H9 (cell line): ENCODE results near the gene ASB5. TPM values are rescaled to one million over a fixed set of nuclear protein-coding genes. Genes with fewer than 3 reads are reported as not detected.

Experiments used
- DNase-seq: peaks from one replicate; pipeline ENCODE4 v3.0.0-alpha.2; 2017
- H2AFZ ChIP-seq: one replicate; pipeline ENCODE4 v1.6.1; 2013; ENCODE audit warnings: mild to moderate bottlenecking, low read length, control low read depth, moderate library complexity
- H2AK5ac ChIP-seq: 2 replicates; pipeline ENCODE4 v1.6.1; 2013; ENCODE audit warnings: low read length, control low read depth, mixed read lengths; ENCODE audit not compliant: insufficient read length
- H2BK120ac ChIP-seq: one replicate; pipeline ENCODE4 v1.6.1; 2013; ENCODE audit warnings: low read depth, mild to moderate bottlenecking, low read length, control low read depth, inconsistent platforms; ENCODE audit not compliant: poor library complexity, severe bottlenecking
- H2BK12ac ChIP-seq: 2 replicates; pipeline ENCODE4 v1.6.1; 2013; ENCODE audit warnings: low read length, control low read depth, mixed read lengths, low read depth; ENCODE audit not compliant: insufficient read length
- H2BK15ac ChIP-seq: 2 replicates; pipeline ENCODE4 v1.6.1; 2013; ENCODE audit warnings: low read depth, low read length, control low read depth
- H2BK20ac ChIP-seq: one replicate; pipeline ENCODE4 v1.6.1; 2013; ENCODE audit warnings: low read depth, mild to moderate bottlenecking, low read length, control low read depth, inconsistent platforms; ENCODE audit not compliant: poor library complexity, severe bottlenecking
- H2BK5ac ChIP-seq: 2 replicates; pipeline ENCODE4 v1.6.1; 2013; ENCODE audit warnings: low read length, control low read depth, mixed read lengths; ENCODE audit not compliant: insufficient read length
- H3K14ac ChIP-seq: 2 replicates; pipeline ENCODE4 v1.6.1; 2013; ENCODE audit warnings: low read length, control low read depth; ENCODE audit not compliant: insufficient read depth
- H3K18ac ChIP-seq: 2 replicates; pipeline ENCODE4 v1.6.1; 2013; ENCODE audit warnings: low read depth, mild to moderate bottlenecking, mixed read lengths, low read length, control low read depth; ENCODE audit not compliant: insufficient read length
- H3K23ac ChIP-seq: 2 replicates; pipeline ENCODE4 v1.6.1; 2013; ENCODE audit warnings: low read length, control low read depth, mixed read lengths, low read depth; ENCODE audit not compliant: insufficient read length
- H3K23me2 ChIP-seq: 2 replicates; pipeline ENCODE4 v1.6.1; 2013; ENCODE audit warnings: low read depth, mild to moderate bottlenecking, mixed read lengths, low read length, control low read depth; ENCODE audit not compliant: insufficient read length, poor library complexity, severe bottlenecking
- H3K27ac ChIP-seq: 2 replicates; pipeline ENCODE4 v1.5.1; 2013; ENCODE audit warnings: low read length, control low read depth, mixed read lengths, low read depth; ENCODE audit not compliant: insufficient read length
- H3K27me3 ChIP-seq: 2 replicates; pipeline ENCODE4 v1.6.1; 2013; ENCODE audit warnings: low read length, control low read depth, inconsistent platforms; ENCODE audit not compliant: insufficient read depth
- H3K4ac ChIP-seq: 2 replicates; pipeline ENCODE4 v1.6.1; 2013; ENCODE audit warnings: low read depth, mild to moderate bottlenecking, control low read depth, inconsistent platforms, low read length, moderate library complexity
- H3K4me1 ChIP-seq: 2 replicates; pipeline ENCODE4 v1.6.1; 2013; ENCODE audit warnings: low read length, control low read depth, inconsistent platforms; ENCODE audit not compliant: insufficient read depth
- H3K4me2 ChIP-seq: 2 replicates; pipeline ENCODE4 v1.6.1; 2013; ENCODE audit warnings: low read length, control low read depth, mixed read lengths; ENCODE audit not compliant: insufficient read length, insufficient read depth
- H3K56ac ChIP-seq: 2 replicates; pipeline ENCODE4 v1.6.1; 2013; ENCODE audit warnings: low read depth, mild to moderate bottlenecking, mixed read lengths, low read length, control low read depth; ENCODE audit not compliant: insufficient read length
- H3K79me1 ChIP-seq: 2 replicates; pipeline ENCODE4 v1.6.1; 2013; ENCODE audit warnings: low read depth, mild to moderate bottlenecking, moderate library complexity, low read length, control low read depth, inconsistent platforms; ENCODE audit not compliant: insufficient read depth, poor library complexity, severe bottlenecking
- H3K79me2 ChIP-seq: 2 replicates; pipeline ENCODE4 v1.6.1; 2013; ENCODE audit warnings: low read length, control low read depth, inconsistent platforms; ENCODE audit not compliant: insufficient read depth
- H3K9ac ChIP-seq: 2 replicates; pipeline ENCODE4 v1.6.1; 2013; ENCODE audit warnings: low read length, control low read depth, mixed read lengths; ENCODE audit not compliant: insufficient read length; ENCODE audit errors: extremely low read depth
- H3K9me3 ChIP-seq: one replicate; pipeline ENCODE4 v1.6.1; 2013; ENCODE audit warnings: low read depth, low read length, inconsistent platforms; ENCODE audit not compliant: control insufficient read depth
- H3T11ph ChIP-seq: one replicate; pipeline ENCODE4 v1.6.1; 2013; ENCODE audit warnings: mild to moderate bottlenecking, low read length, control low read depth, inconsistent platforms
- H4K20me1 ChIP-seq: one replicate; pipeline ENCODE4 v1.6.1; 2013; ENCODE audit not compliant: control insufficient read depth, insufficient read length, insufficient read depth
- H4K5ac ChIP-seq: 2 replicates; pipeline ENCODE4 v1.6.1; 2013; ENCODE audit warnings: low read depth, mild to moderate bottlenecking, mixed read lengths, low read length, control low read depth; ENCODE audit not compliant: insufficient read length
- H4K8ac ChIP-seq: replicated peaks from 2 replicates; pipeline ENCODE4 v1.6.1; 2013; ENCODE audit warnings: low read length, control low read depth, mixed read lengths, low read depth; ENCODE audit not compliant: insufficient read length
- H4K91ac ChIP-seq: 2 replicates; pipeline ENCODE4 v1.6.1; 2013; ENCODE audit warnings: low read depth, mild to moderate bottlenecking, moderate library complexity, mixed read lengths, low read length, control low read depth; ENCODE audit not compliant: insufficient read length
- H3K27ac Mint-ChIP-seq, 3 experiments: 2 replicates in 2 of 3; 3 replicates in 1 of 3; pipeline ENCODE4 v1.8.0; 2020 to 2021; ENCODE audit warnings: mixed read lengths in 3 of 3, mild to moderate bottlenecking in 1 of 3, moderate library complexity in 1 of 3
- H3K27me3 Mint-ChIP-seq: 2 replicates; pipeline ENCODE4 v1.8.0; 2021; ENCODE audit warnings: low read depth, mild to moderate bottlenecking, moderate library complexity, mixed read lengths
- H3K36me3 Mint-ChIP-seq, 3 experiments: 2 replicates in 2 of 3; 3 replicates in 1 of 3; pipeline ENCODE4 v1.8.0; 2020 to 2021; ENCODE audit warnings: low read depth in 3 of 3, mixed read lengths in 3 of 3; ENCODE audit not compliant: insufficient read depth in 1 of 3
- H3K4me1 Mint-ChIP-seq, 2 experiments: 2 replicates each; pipeline ENCODE4 v1.8.0; 2020; ENCODE audit warnings: mixed read lengths in 2 of 2
- H3K4me3 Mint-ChIP-seq, 2 experiments: 2 replicates in 1 of 2; 3 replicates in 1 of 2; pipeline ENCODE4 v1.8.0; 2020 to 2021; ENCODE audit warnings: mild to moderate bottlenecking in 2 of 2, mixed read lengths in 2 of 2, moderate library complexity in 1 of 2
- H3K9me3 Mint-ChIP-seq, 2 experiments: 2 replicates in 1 of 2; 3 replicates in 1 of 2; pipeline ENCODE4 v1.8.0; 2020; ENCODE audit warnings: mild to moderate bottlenecking in 2 of 2, mixed read lengths in 2 of 2, moderate library complexity in 1 of 2
- CTCF ChIP-seq: fragments of 200-600 bp; sonication (generic); conservative IDR thresholded peaks from 3 replicates; pipeline ENCODE4 v1.8.0; 2021; ENCODE audit warnings: antibody characterized with exemption, mild to moderate bottlenecking
- WGBS: extraction: QIAGEN DNeasy Blood & Tissue Kit; methylation state at CpG from one replicate; pipeline ENCODE4 v1.1.7; 2013; ENCODE audit warnings: missing lambda C conversion rate, low lambda C conversion rate, mixed read lengths; ENCODE audit not compliant: insufficient read length; ENCODE audit errors: extremely low coverage; 5-methylcytosine and 5-hydroxymethylcytosine counted together
- total RNA-seq: library from RNA; stranded (reverse); gene quantifications from 2 replicates; pipeline ENCODE4 v1.2.1, GENCODE V29; 2021

Gene ASB5
- total RNA-seq, 1 experiment from 2014 or later = not detected

DNA sequence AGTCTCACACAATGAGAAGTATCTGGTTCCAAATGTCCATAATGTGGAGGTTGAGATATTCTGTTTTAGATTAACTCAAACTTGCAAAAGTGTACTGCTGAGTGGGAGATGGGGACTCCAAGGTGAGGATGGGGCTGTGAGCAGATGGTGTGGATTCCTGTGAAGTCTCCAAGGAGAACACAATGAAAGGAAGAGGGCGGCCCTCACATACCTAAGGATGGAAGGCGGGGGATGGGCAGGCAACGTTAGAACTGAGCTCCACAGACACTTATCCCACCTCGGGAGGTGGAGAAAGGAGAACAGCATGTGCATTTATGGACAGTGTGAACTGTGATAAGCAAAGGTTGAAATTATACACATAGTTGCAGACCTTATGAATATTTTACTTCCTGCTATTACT is 63.7 kb downstream of the ASB5 start:
- no peaks in the 10 kb centered on the region; a peak in 1 of 7 replicates for H3K36me3 Mint-ChIP-seq
- no peaks in the 10 kb centered on the region for H3K4me1 ChIP-seq
- H3K27me3 Mint-ChIP-seq = no peaks in the 10 kb centered on the region
- no peak for DNase-seq
- H4K91ac ChIP-seq = no peak overlapping the region
- H3K23ac ChIP-seq = no peak overlapping the region
- no peak overlapping the region for H3K4me2 ChIP-seq
- no peak overlapping the region for H3K18ac ChIP-seq
- WGBS = no CpG with 5 or more reads among the region's 4 CpGs
- H2BK12ac ChIP-seq = no peak overlapping the region
- no peak overlapping the region for H3K4me3 Mint-ChIP-seq
- no peaks in the 10 kb centered on the region for H3K79me2 ChIP-seq
- H3K27ac ChIP-seq = no peak overlapping the region
- no peaks in the 10 kb centered on the region for H3K79me1 ChIP-seq
- H3K9ac ChIP-seq = no peak overlapping the region
- H3K9me3 Mint-ChIP-seq = no peaks in the 10 kb centered on the region; a peak in 1 of 5 replicates
- H4K20me1 ChIP-seq = no peaks in the 10 kb centered on the region
- no peak overlapping the region for H4K5ac ChIP-seq
- H3K27ac Mint-ChIP-seq = peak overlapping the region in 2 of 3 experiments; percentile 48 to 82; a peak in 4 of 7 replicates
- H3K4ac ChIP-seq = no peak overlapping the region
- H2BK15ac ChIP-seq = no peak overlapping the region
- no peaks in the 10 kb centered on the region for H3K23me2 ChIP-seq
- H3T11ph ChIP-seq = no peak overlapping the region
- H2BK120ac ChIP-seq = no peak overlapping the region
- H3K27me3 ChIP-seq = no peaks in the 10 kb centered on the region
- no peak overlapping the region for H4K8ac ChIP-seq
- H2AK5ac ChIP-seq = no peak overlapping the region
- no peaks in the 10 kb centered on the region for H3K9me3 ChIP-seq
- no peak overlapping the region for H2BK5ac ChIP-seq
- no peak for TF ChIP-seq CTCF
- H3K4me1 Mint-ChIP-seq = peaks cover 11 to 16% of the 10 kb centered on the region in 2 experiments
- no peak overlapping the region for H2BK20ac ChIP-seq
- H3K56ac ChIP-seq = no peak overlapping the region
- H2AFZ ChIP-seq = no peak overlapping the region
- H3K14ac ChIP-seq = no peak overlapping the region
